K562 treated with DMSO at 1 percent for 4 hours (cell line): ENCODE results near the gene GORAB. TPM values are rescaled to one million over a fixed set of nuclear protein-coding genes. Genes with fewer than 3 reads are reported as not detected.

Experiments
- total RNA-seq: library from RNA; unstranded; fragments of 300-600 nt; gene quantifications from 2 replicates; pipeline ENCODE4 v1.2.3, GENCODE V29; 2022; ENCODE audit not compliant: insufficient read depth

The GORAB gene, protein sequence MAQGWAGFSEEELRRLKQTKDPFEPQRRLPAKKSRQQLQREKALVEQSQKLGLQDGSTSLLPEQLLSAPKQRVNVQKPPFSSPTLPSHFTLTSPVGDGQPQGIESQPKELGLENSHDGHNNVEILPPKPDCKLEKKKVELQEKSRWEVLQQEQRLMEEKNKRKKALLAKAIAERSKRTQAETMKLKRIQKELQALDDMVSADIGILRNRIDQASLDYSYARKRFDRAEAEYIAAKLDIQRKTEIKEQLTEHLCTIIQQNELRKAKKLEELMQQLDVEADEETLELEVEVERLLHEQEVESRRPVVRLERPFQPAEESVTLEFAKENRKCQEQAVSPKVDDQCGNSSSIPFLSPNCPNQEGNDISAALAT
- 5.3 and 6.5 TPM in 2 replicates for total RNA-seq

GRCh38 chr1:170531758-170532657, at the start of gene GORAB:
Gene GORAB (plus strand): TSS chr1:170532166. CDS start chr1:170532224, 58 bp downstream.

Other genes starting within 250 kb of the GORAB start
- gene PRRX1, start 132.0 kb downstream of the GORAB start, total RNA-seq, result not detected in 2 replicates